Measurements from ENCODE around the gene CAMSAP3.
A peak's percentile ranks its signal among the peaks of the same experiment; 100 is the strongest.

Gene CAMSAP3

GRCh38 chr19:7603919-7604318 lies 8.3 kb downstream of the CAMSAP3 start:
- TF ChIP-seq CTCF (IDR thresholded peaks at IDR 0.05; ENCODE audit: insufficient read depth, low read depth, low read length, missing control alignments) = no peak
- no peak overlapping the region for H3K4me3 ChIP-seq (ENCODE audit: low read depth, low read length)
- DNase-seq (ENCODE audit: low read depth) = no peak

- DNase-seq (ENCODE audit: low read depth) = peak; percentile 67
- TF ChIP-seq CTCF (IDR thresholded peaks at IDR 0.05; ENCODE audit: insufficient read depth, low read depth, low read length, missing control alignments) = no peak
- no peak overlapping the region for H3K4me3 ChIP-seq (ENCODE audit: low read depth, low read length)
Measured at GRCh38 chr19:7605490-7606222, 10.0 kb downstream of the CAMSAP3 start.

- no peak for TF ChIP-seq CTCF (IDR thresholded peaks at IDR 0.05; ENCODE audit: insufficient read depth, low read depth, low read length, missing control alignments)
- no peak overlapping the region for H3K4me3 ChIP-seq (ENCODE audit: low read depth, low read length)
- no peak for DNase-seq (ENCODE audit: low read depth)
Measured at GRCh38 chr19:7606289-7606688, 10.6 kb downstream of the CAMSAP3 start.

GRCh38 chr19:7607212-7607873 lies 11.7 kb downstream of the CAMSAP3 start:
- DNase-seq (ENCODE audit: low read depth) = no peak
- H3K4me3 ChIP-seq (ENCODE audit: low read depth, low read length) = no peak overlapping the region
- TF ChIP-seq CTCF (IDR thresholded peaks at IDR 0.05; ENCODE audit: insufficient read depth, low read depth, low read length, missing control alignments) = no peak

GRCh38 chr19:7607874-7608560 lies 12.4 kb downstream of the CAMSAP3 start:
- TF ChIP-seq CTCF (IDR thresholded peaks at IDR 0.05; ENCODE audit: insufficient read depth, low read depth, low read length, missing control alignments) = no peak
- DNase-seq (ENCODE audit: low read depth) = no peak
- no peak overlapping the region for H3K4me3 ChIP-seq (ENCODE audit: low read depth, low read length)

GRCh38 chr19:7610491-7611240 lies 15.0 kb downstream of the CAMSAP3 start:
- DNase-seq (ENCODE audit: low read depth) = no peak
- no peak overlapping the region for H3K4me3 ChIP-seq (ENCODE audit: low read depth, low read length)
- no peak for TF ChIP-seq CTCF (IDR thresholded peaks at IDR 0.05; ENCODE audit: insufficient read depth, low read depth, low read length, missing control alignments)

Data from GM12865 (cell line).